Trophoblast cell (in vitro differentiated cells and primary cell): Measurements from ENCODE around the gene FGD2.

ENCODE experiments used
- DNase-seq, 2 donors: peaks; one replicate each; pipeline ENCODE4 v3.0.0-alpha.2; 2016
- H2AFZ ChIP-seq: 2 replicates; pipeline ENCODE4 v1.6.1; 2013; ENCODE audit warnings: low read length, moderate library complexity, mild to moderate bottlenecking; ENCODE audit not compliant: insufficient read depth, poor library complexity
- H2AK5ac ChIP-seq: 2 replicates; pipeline ENCODE4 v1.6.1; 2013; ENCODE audit warnings: mild to moderate bottlenecking, low read length
- H2BK120ac ChIP-seq: 2 replicates; pipeline ENCODE4 v1.6.1; 2013; ENCODE audit warnings: low read length, mild to moderate bottlenecking, moderate library complexity; ENCODE audit not compliant: insufficient read depth, poor library complexity
- H2BK12ac ChIP-seq: 2 replicates; pipeline ENCODE4 v1.6.1; 2013; ENCODE audit warnings: mild to moderate bottlenecking, low read length, moderate library complexity
- H2BK5ac ChIP-seq: 2 replicates; pipeline ENCODE4 v1.6.1; 2013; ENCODE audit warnings: low read length, low read depth, moderate library complexity, mild to moderate bottlenecking; ENCODE audit not compliant: poor library complexity
- H3K14ac ChIP-seq: 2 replicates; pipeline ENCODE4 v1.6.1; 2013; ENCODE audit warnings: mild to moderate bottlenecking, low read length
- H3K18ac ChIP-seq: 2 replicates; pipeline ENCODE4 v1.6.1; 2013; ENCODE audit warnings: mild to moderate bottlenecking, low read length
- H3K23ac ChIP-seq: 2 replicates; pipeline ENCODE4 v1.6.1; 2013; ENCODE audit warnings: low read length
- H3K27ac ChIP-seq: 2 replicates; pipeline ENCODE4 v1.5.1; 2013; ENCODE audit warnings: low read depth, mild to moderate bottlenecking, inconsistent platforms, low read length, moderate library complexity
- H3K27me3 ChIP-seq: 2 replicates; pipeline ENCODE4 v1.6.1; 2013; ENCODE audit warnings: inconsistent platforms, mild to moderate bottlenecking, low read length, moderate library complexity; ENCODE audit not compliant: insufficient read depth
- H3K36me3 ChIP-seq, 2 experiments: 1 replicate in 1 of 2; 2 replicates in 1 of 2; pipeline ENCODE4 v1.6.1; 2013; ENCODE audit warnings: low read length in 2 of 2, mild to moderate bottlenecking in 2 of 2, moderate library complexity in 1 of 2; ENCODE audit not compliant: insufficient read depth in 2 of 2, control insufficient read depth in 1 of 2
- H3K4ac ChIP-seq: 2 replicates; pipeline ENCODE4 v1.6.1; 2013; ENCODE audit warnings: low read depth, mild to moderate bottlenecking, low read length, moderate library complexity
- H3K4me1 ChIP-seq, 2 experiments: 1 replicate in 1 of 2; 2 replicates in 1 of 2; pipeline ENCODE4 v1.6.1; 2013; ENCODE audit warnings: low read length in 2 of 2, mild to moderate bottlenecking in 2 of 2, moderate library complexity in 1 of 2; ENCODE audit not compliant: insufficient read depth in 2 of 2, control insufficient read depth in 1 of 2
- H3K4me2 ChIP-seq: 2 replicates; pipeline ENCODE4 v1.6.1; 2013; ENCODE audit warnings: inconsistent platforms, mild to moderate bottlenecking, low read length, moderate library complexity
- H3K4me3 ChIP-seq: 2 replicates; pipeline ENCODE4 v1.5.1; 2013; ENCODE audit warnings: mild to moderate bottlenecking, low read depth, low read length, inconsistent platforms
- H3K79me1 ChIP-seq: one replicate; pipeline ENCODE4 v1.6.1; 2013; ENCODE audit warnings: low read length
- H3K79me2 ChIP-seq: 2 replicates; pipeline ENCODE4 v1.6.1; 2013; ENCODE audit warnings: low read length, mild to moderate bottlenecking; ENCODE audit not compliant: control insufficient read depth, insufficient read depth, poor library complexity
- H3K9ac ChIP-seq: 2 replicates; pipeline ENCODE4 v1.6.1; 2013; ENCODE audit warnings: mild to moderate bottlenecking, low read length
- H3K9me3 ChIP-seq: 2 replicates; pipeline ENCODE4 v1.6.1; 2013; ENCODE audit warnings: low read depth, mild to moderate bottlenecking, control low read depth, inconsistent platforms, low read length; ENCODE audit not compliant: insufficient read depth
- H4K12ac ChIP-seq: 2 replicates; pipeline ENCODE4 v1.6.1; 2013; ENCODE audit warnings: low read depth, mild to moderate bottlenecking, low read length, moderate library complexity
- H4K8ac ChIP-seq: 2 replicates; pipeline ENCODE4 v1.6.1; 2013; ENCODE audit warnings: low read depth, mild to moderate bottlenecking, low read length, moderate library complexity
- H4K91ac ChIP-seq: one replicate; pipeline ENCODE4 v1.6.1; 2013; ENCODE audit warnings: low read depth, mild to moderate bottlenecking, low read length, moderate library complexity
- WGBS: extraction: QIAGEN DNeasy Blood & Tissue Kit; methylation state at CpG from one replicate; pipeline ENCODE4 v1.1.7; 2013; ENCODE audit warnings: missing lambda C conversion rate; ENCODE audit not compliant: insufficient read length, insufficient coverage; ENCODE audit errors: extremely low coverage; 5-methylcytosine and 5-hydroxymethylcytosine counted together

FGD2 gene

DNA sequence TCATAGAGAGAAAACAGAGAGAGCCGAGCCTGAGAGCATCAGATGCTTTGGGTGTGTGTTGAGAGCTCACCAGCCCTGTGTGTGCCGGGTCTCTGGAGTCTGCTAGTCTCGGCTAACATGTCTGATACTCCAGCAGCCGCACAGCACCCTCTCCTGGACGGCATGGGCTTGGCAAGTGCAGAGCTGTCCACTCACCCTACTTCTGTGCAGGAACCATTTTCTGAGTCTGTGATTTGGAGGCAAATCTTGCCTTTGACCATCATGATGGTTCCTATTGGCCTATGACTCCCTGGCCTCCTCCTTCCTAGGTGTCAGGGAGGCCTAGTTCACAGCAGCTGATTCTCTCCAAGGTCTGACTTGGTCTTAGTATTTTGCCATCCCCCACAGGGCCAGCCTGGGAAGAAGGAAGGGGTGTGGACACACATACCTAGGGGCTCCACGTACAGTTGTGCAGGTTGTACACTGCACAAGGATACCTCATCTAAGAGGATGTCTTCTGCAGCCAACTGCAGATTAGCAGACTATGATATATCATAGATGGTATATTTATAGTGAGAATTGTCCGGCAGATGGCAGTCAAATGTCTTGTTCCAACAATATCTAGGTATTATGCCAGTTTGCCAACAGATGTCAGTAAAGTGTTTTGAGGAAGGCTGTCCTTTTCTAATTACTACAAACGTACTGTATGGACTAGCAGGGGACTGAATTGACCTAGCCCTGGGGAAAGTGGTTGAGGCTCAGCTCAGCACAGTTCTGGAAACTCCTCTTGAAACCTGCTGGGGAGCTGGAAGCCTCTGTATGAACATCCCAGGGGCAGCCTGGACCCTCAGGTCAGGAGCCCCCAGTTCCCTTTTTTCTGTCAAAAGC, 13.0 kb downstream of the FGD2 start:
- Histone ChIP-seq H4K8ac (no peak overlapping the region), H2BK5ac (no peak overlapping the region), H3K27me3 (no peaks in the 10 kb centered on the region), H3K14ac (no peak overlapping the region), H3K23ac (no peak overlapping the region), H3K4me3 (no peak overlapping the region), H3K79me2 (no peaks in the 10 kb centered on the region), H2BK120ac (no peak overlapping the region), H2AK5ac (no peak overlapping the region), H3K4me1 (no peaks in the 10 kb centered on the region), H3K27ac (no peak overlapping the region), H3K36me3 (no peaks in the 10 kb centered on the region), H3K9me3 (peaks cover 5% of the 10 kb centered on the region), H3K4me2 (no peak overlapping the region), H2AFZ (no peak overlapping the region), H3K18ac (no peak overlapping the region), H3K79me1 (no peaks in the 10 kb centered on the region), H3K9ac (no peak overlapping the region), H4K12ac (no peak overlapping the region), H4K91ac (no peak overlapping the region), H3K4ac (no peak overlapping the region), H2BK12ac (no peak overlapping the region)
- peak; percentile 87 for DNase-seq
- no CpG with 5 or more reads among the region's 8 CpGs for WGBS

DNA sequence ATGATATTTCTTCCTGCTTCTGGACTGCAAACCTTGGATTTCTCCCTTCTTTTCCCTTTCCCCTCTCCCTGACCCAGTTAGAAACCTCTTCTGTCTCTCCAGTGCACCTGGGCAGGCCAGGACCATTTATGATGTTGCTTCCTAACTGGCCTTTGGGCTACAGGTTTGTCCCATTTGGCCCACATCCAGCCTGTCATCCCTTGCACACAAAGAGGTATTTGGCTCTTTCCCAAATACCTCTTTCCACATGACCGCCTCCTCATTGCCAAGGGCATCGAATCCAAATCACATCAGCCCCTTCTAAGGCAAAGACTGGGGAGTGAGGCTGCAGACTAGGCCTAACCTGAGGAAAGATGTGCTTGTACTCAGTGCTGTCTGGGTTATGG, 13.6 kb downstream of the FGD2 start:
- Histone ChIP-seq H3K9ac (no peak overlapping the region), H2BK5ac (no peak overlapping the region)

DNA sequence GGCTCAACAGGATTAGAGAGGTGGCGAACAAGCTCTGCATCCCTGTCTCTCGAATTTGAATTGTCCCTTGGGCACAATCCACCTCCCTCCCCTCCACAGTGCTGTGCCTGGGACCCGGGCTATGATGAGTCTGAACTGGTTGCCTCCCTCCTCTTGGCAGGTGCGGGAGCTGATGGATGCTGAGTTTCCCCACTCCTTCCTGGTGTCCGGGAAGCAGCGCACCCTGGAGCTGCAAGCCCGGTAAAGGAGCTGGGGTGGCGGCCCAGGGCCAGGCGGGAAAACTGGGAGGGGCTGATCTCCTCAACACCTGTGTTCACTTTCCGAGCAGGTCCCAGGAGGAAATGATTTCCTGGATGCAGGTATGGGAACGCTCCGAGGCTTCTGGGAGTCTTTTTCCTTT, 14.9 kb downstream of the FGD2 start:
- no peak overlapping the region for H4K8ac ChIP-seq
- H2BK5ac ChIP-seq = no peak overlapping the region
- H3K27ac ChIP-seq = no peak overlapping the region
- no peaks in the 10 kb centered on the region for H3K79me1 ChIP-seq
- peaks cover 5% of the 10 kb centered on the region for H3K9me3 ChIP-seq
- no peaks in the 10 kb centered on the region for H3K36me3 ChIP-seq
- no peak overlapping the region for H3K9ac ChIP-seq
- H3K4me1 ChIP-seq = no peaks in the 10 kb centered on the region
- H2BK120ac ChIP-seq = no peak overlapping the region
- no peak overlapping the region for H4K12ac ChIP-seq
- no peak overlapping the region for H3K4me2 ChIP-seq
- H3K14ac ChIP-seq = no peak overlapping the region
- no peak overlapping the region for H3K23ac ChIP-seq
- no peak overlapping the region for H4K91ac ChIP-seq
- no peak overlapping the region for H3K18ac ChIP-seq
- no peak overlapping the region for H2AFZ ChIP-seq
- no CpG with 5 or more reads among the region's 12 CpGs for WGBS
- DNase-seq = no peak
- H3K4me3 ChIP-seq = no peak overlapping the region
- no peak overlapping the region for H2AK5ac ChIP-seq
- no peak overlapping the region for H2BK12ac ChIP-seq
- H3K27me3 ChIP-seq = no peaks in the 10 kb centered on the region
- no peaks in the 10 kb centered on the region for H3K79me2 ChIP-seq
- H3K4ac ChIP-seq = no peak overlapping the region

More for the DNA sequence above, 13.6 kb downstream of the FGD2 start:
- no peak overlapping the region for H3K4me2 ChIP-seq
- no peak overlapping the region for H4K12ac ChIP-seq
- H3K79me1 ChIP-seq = no peaks in the 10 kb centered on the region
- no peak overlapping the region for H4K91ac ChIP-seq
- no peaks in the 10 kb centered on the region for H3K79me2 ChIP-seq
- no CpG with 5 or more reads among the region's 2 CpGs for WGBS
- H4K8ac ChIP-seq = no peak overlapping the region
- H3K27me3 ChIP-seq = no peaks in the 10 kb centered on the region
- H3K4me3 ChIP-seq = no peak overlapping the region
- H3K4ac ChIP-seq = no peak overlapping the region
- no peaks in the 10 kb centered on the region for H3K4me1 ChIP-seq
- H3K14ac ChIP-seq = no peak overlapping the region
- no peak overlapping the region for H2AK5ac ChIP-seq
- H3K23ac ChIP-seq = no peak overlapping the region
- H3K36me3 ChIP-seq = no peaks in the 10 kb centered on the region
- H3K9me3 ChIP-seq = peaks cover 5% of the 10 kb centered on the region
- H2BK120ac ChIP-seq = no peak overlapping the region
- H2BK12ac ChIP-seq = no peak overlapping the region
- H3K27ac ChIP-seq = no peak overlapping the region
- H3K18ac ChIP-seq = no peak overlapping the region
- no peak for DNase-seq
- no peak overlapping the region for H2AFZ ChIP-seq

DNA sequence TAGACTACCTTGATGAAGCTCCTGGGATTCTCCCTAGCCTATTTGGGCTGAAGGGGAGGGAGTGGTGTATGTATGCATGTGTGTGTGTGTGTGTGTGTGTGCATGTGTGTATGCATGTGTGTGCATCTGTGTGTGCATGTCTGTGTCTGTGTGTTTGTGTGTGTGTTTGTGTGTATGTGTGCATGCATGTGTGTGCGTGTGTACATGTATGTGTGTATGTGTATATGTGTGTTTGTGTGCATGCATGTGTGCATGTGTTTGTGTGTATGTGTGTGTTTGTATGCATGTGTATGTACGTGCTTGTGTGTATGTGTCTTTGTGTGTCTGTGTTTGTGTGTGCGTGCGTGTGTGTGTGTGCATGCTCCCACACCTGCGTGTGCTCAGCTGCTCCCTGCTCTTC, 15.4 kb downstream of the FGD2 start:
- H3K23ac ChIP-seq = no peak overlapping the region
- H3K9me3 ChIP-seq = peaks cover 5% of the 10 kb centered on the region
- no peaks in the 10 kb centered on the region for H3K36me3 ChIP-seq
- H2AFZ ChIP-seq = no peak overlapping the region
- H2BK12ac ChIP-seq = no peak overlapping the region
- no peak overlapping the region for H2BK5ac ChIP-seq
- no peak overlapping the region for H3K18ac ChIP-seq
- no CpG with 5 or more reads among the region's 5 CpGs for WGBS
- no peaks in the 10 kb centered on the region for H3K79me2 ChIP-seq
- H2BK120ac ChIP-seq = no peak overlapping the region
- H3K4me1 ChIP-seq = no peaks in the 10 kb centered on the region
- no peak overlapping the region for H3K27ac ChIP-seq
- no peak overlapping the region for H3K14ac ChIP-seq
- no peak overlapping the region for H4K91ac ChIP-seq
- H4K12ac ChIP-seq = no peak overlapping the region
- no peak overlapping the region for H4K8ac ChIP-seq
- H3K4me3 ChIP-seq = no peak overlapping the region
- no peak overlapping the region for H3K4ac ChIP-seq
- H3K27me3 ChIP-seq = no peaks in the 10 kb centered on the region
- no peak overlapping the region for H3K4me2 ChIP-seq
- DNase-seq = no peak
- H3K79me1 ChIP-seq = no peaks in the 10 kb centered on the region
- no peak overlapping the region for H3K9ac ChIP-seq
- no peak overlapping the region for H2AK5ac ChIP-seq
